GM23338 (cell line): Measurements from ENCODE around the gene AACS. TPM values are rescaled to one million over a fixed set of nuclear protein-coding genes. Genes with fewer than 3 reads are reported as not detected.

Experiments
- ATAC-seq: fragments of 200-7000 bp; cut with Tn5 transposase; 3 replicates; pipeline ENCODE4 v1.9.1; 2020
- DNase-seq: peaks from one replicate; pipeline ENCODE4 v3.0.0-alpha.2; 2015; ENCODE audit warnings: low spot score
- H2AFZ ChIP-seq: fragments of 200-600 bp; sonication (generic); 2 replicates; pipeline ENCODE4 v1.8.0; 2016; ENCODE audit warnings: antibody characterized with exemption, mild to moderate bottlenecking, moderate library complexity
- H3F3A ChIP-seq: fragments of 200-600 bp; sonication (generic); replicated peaks from 2 replicates; pipeline ENCODE4 v1.8.0; 2017; ENCODE audit warnings: antibody characterized with exemption, mixed run types, low read depth
- H3K27ac ChIP-seq: fragments of 200-600 bp; sonication (generic); 2 replicates; pipeline ENCODE4 v1.6.1; 2016; ENCODE audit warnings: low read depth
- H3K27me3 ChIP-seq: fragments of 200-600 bp; sonication (generic); 2 replicates; pipeline ENCODE4 v1.8.0; 2016; ENCODE audit warnings: mild to moderate bottlenecking, mixed run types, moderate library complexity; ENCODE audit not compliant: insufficient read depth
- H3K36me3 ChIP-seq: fragments of 200-600 bp; sonication (generic); 2 replicates; pipeline ENCODE4 v1.8.0; 2016; ENCODE audit warnings: mild to moderate bottlenecking; ENCODE audit not compliant: insufficient read depth
- H3K4me1 ChIP-seq: fragments of 200-600 bp; sonication (generic); 2 replicates; pipeline ENCODE4 v1.8.0; 2016; ENCODE audit warnings: mild to moderate bottlenecking, moderate library complexity; ENCODE audit not compliant: insufficient read depth
- H3K4me2 ChIP-seq: fragments of 200-600 bp; sonication (generic); 2 replicates; pipeline ENCODE4 v1.7.1; 2017; ENCODE audit warnings: mixed run types
- H3K4me3 ChIP-seq: fragments of 200-600 bp; sonication (generic); 2 replicates; pipeline ENCODE4 v1.6.1; 2016; ENCODE audit warnings: mixed run types
- H3K79me2 ChIP-seq: fragments of 200-600 bp; sonication (generic); replicated peaks from 2 replicates; pipeline ENCODE4 v1.8.0; 2017; ENCODE audit warnings: mild to moderate bottlenecking; ENCODE audit not compliant: insufficient read depth
- H3K9me2 ChIP-seq: fragments of 200-600 bp; sonication (generic); 2 replicates; pipeline ENCODE4 v1.8.0; 2017; ENCODE audit not compliant: insufficient read depth
- H4K20me1 ChIP-seq: fragments of 200-600 bp; sonication (generic); replicated peaks from 2 replicates; pipeline ENCODE4 v1.8.0; 2017; ENCODE audit warnings: mild to moderate bottlenecking; ENCODE audit not compliant: insufficient read depth
- H3K27ac Mint-ChIP-seq: 2 replicates; pipeline ENCODE4 v1.8.0; 2020; ENCODE audit warnings: inconsistent platforms, mild to moderate bottlenecking, moderate library complexity, mixed read lengths
- H3K27me3 Mint-ChIP-seq: 3 replicates; pipeline ENCODE4 v1.8.0; 2022; ENCODE audit warnings: low read depth, mild to moderate bottlenecking, moderate library complexity, mixed read lengths, inconsistent platforms; ENCODE audit not compliant: insufficient read depth, poor library complexity
- H3K36me3 Mint-ChIP-seq: 3 replicates; pipeline ENCODE4 v1.8.0; 2021; ENCODE audit warnings: low read depth, mild to moderate bottlenecking, inconsistent platforms, moderate library complexity, mixed read lengths
- H3K4me1 Mint-ChIP-seq: 3 replicates; pipeline ENCODE4 v1.8.0; 2020; ENCODE audit warnings: mild to moderate bottlenecking, inconsistent platforms, mixed read lengths
- H3K4me3 Mint-ChIP-seq: 3 replicates; pipeline ENCODE4 v1.8.0; 2021; ENCODE audit warnings: moderate library complexity, mild to moderate bottlenecking, inconsistent platforms, mixed read lengths
- H3K9me3 Mint-ChIP-seq: 3 replicates; pipeline ENCODE4 v1.8.0; 2020; ENCODE audit warnings: moderate library complexity, mild to moderate bottlenecking, inconsistent platforms, mixed read lengths
- CREB1 ChIP-seq: fragments of 250-450 bp; sonication (Bioruptor Pico); IDR thresholded peaks from 2 replicates; pipeline ENCODE4 v1.5.0; 2020; ENCODE audit warnings: low read depth, mild to moderate bottlenecking, moderate library complexity
- EZH2 ChIP-seq: fragments of 200-600 bp; sonication (generic); IDR thresholded peaks from one replicate; pipeline ENCODE4 v1.8.0; 2017; ENCODE audit warnings: antibody characterized with exemption, mild to moderate bottlenecking, low read depth; ENCODE audit not compliant: unreplicated experiment
- EZH2phosphoT487 ChIP-seq: fragments of 200-600 bp; sonication (generic); IDR thresholded peaks from one replicate; pipeline ENCODE4 v1.8.1; 2018; ENCODE audit warnings: antibody characterized with exemption; ENCODE audit not compliant: unreplicated experiment
- JUNB ChIP-seq: IDR thresholded peaks from one replicate; pipeline ENCODE4 v1.6.1; 2016; ENCODE audit warnings: antibody characterized with exemption; ENCODE audit not compliant: unreplicated experiment
- NANOG ChIP-seq: IDR thresholded peaks from 2 replicates; pipeline ENCODE4 v1.6.1; 2016; ENCODE audit warnings: antibody characterized with exemption, borderline replicate concordance
- POLR2AphosphoS5 ChIP-seq: IDR thresholded peaks from 2 replicates; pipeline ENCODE4 v1.6.1; 2016; ENCODE audit warnings: antibody characterized with exemption, low read depth
- STAT1 ChIP-seq: IDR thresholded peaks from one replicate; pipeline ENCODE4 v1.6.1; 2016; ENCODE audit warnings: antibody characterized with exemption; ENCODE audit not compliant: unreplicated experiment
- ZNF331 ChIP-seq: fragments of 250-450 bp; sonication (Bioruptor Pico); IDR thresholded peaks from 2 replicates; pipeline ENCODE4 v1.5.0; 2020; ENCODE audit warnings: low read depth, mild to moderate bottlenecking, moderate library complexity
- polyA plus RNA-seq: library from polyadenylated mRNA; unstranded; fragments of >200 nt; fragmentation: Nextera tagmentation; extraction: Ambion mirVana; gene quantifications from 2 replicates; pipeline ENCODE4 v1.2.1, GENCODE V29; 2016
- total RNA-seq: library from RNA; depleted of rRNA; stranded (reverse); fragments of >200 nt; shearing (Covaris generic); gene quantifications from 2 replicates; pipeline ENCODE4 v1.2.3, GENCODE V29; 2014
- TF ChIP-seq, protein P1 (sequence below): IDR thresholded peaks from one replicate; pipeline ENCODE4 v1.6.1; 2018; ENCODE audit warnings: antibody characterized with exemption; ENCODE audit not compliant: unreplicated experiment
- TF ChIP-seq, protein P2 (sequence below): fragments of 250-450 bp; sonication (Bioruptor Pico); IDR thresholded peaks from 2 replicates; pipeline ENCODE4 v1.5.0; 2020; ENCODE audit warnings: mild to moderate bottlenecking, moderate library complexity
- TF ChIP-seq, protein P3 (sequence below), 2 experiments: fragments of 200-600 bp in 1 of 2; sonication (generic) in 1 of 2; conservative IDR thresholded peaks; 2 replicates each; pipeline versions ENCODE4 v1.5.1 to v1.6.1; 2016 to 2017; ENCODE audit warnings: antibody characterized with exemption in 2 of 2, low read depth in 2 of 2, mild to moderate bottlenecking in 2 of 2, moderate library complexity in 1 of 2
- TF ChIP-seq, protein P4 (sequence below): IDR thresholded peaks from 2 replicates; pipeline ENCODE4 v1.6.1; 2016; ENCODE audit warnings: antibody characterized with exemption

AACS gene
- total and polyA plus RNA-seq, 2 experiments from 2014 or later: 31.1 to 64.4 TPM

DNA sequence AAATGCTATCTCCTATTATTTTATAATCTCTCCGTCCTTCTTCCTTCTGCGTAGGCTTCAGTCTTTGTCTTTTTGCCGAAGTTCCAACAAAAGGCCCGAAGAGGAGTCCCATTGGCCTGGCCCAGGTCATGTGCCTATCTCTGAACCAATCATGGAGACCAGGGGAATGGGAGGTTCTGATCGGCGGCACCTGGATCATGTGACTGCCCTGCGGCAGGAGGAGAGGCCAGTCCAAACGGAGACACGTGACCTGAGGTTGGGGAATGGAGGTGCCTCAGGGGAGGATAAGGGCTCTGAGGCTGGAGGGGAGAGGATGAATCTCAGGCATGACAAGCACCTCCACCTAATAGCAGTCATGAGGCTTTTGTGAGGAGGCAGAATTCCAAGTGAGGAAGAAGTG lies 86.0 kb downstream of the AACS start:
- Mint-ChIP-seq H3K36me3 (no peaks in the 10 kb centered on the region), H3K4me1 (no peaks in the 10 kb centered on the region), H3K4me3 (no peak overlapping the region), H3K27ac (no peak overlapping the region), H3K9me3 (no peaks in the 10 kb centered on the region; the same call in 2 of the 3 replicates), H3K27me3 (peaks cover 12% of the 10 kb centered on the region)
- Histone ChIP-seq H3K9me2 (no peaks in the 10 kb centered on the region), H3K4me1 (no peaks in the 10 kb centered on the region), H3F3A (no peaks in the 10 kb centered on the region), H3K27me3 (no peaks in the 10 kb centered on the region), H3K27ac (no peak overlapping the region), H4K20me1 (no peaks in the 10 kb centered on the region), H3K4me3 (no peak overlapping the region), H3K79me2 (no peaks in the 10 kb centered on the region), H3K36me3 (no peaks in the 10 kb centered on the region), H3K4me2 (no peak overlapping the region), H2AFZ (peak overlapping the region; percentile 9; the same call in 1 of the 2 replicates)
- DNase-seq (peak; percentile 72), ATAC-seq (peak; percentile 75)
- TF ChIP-seq, protein P1, sequence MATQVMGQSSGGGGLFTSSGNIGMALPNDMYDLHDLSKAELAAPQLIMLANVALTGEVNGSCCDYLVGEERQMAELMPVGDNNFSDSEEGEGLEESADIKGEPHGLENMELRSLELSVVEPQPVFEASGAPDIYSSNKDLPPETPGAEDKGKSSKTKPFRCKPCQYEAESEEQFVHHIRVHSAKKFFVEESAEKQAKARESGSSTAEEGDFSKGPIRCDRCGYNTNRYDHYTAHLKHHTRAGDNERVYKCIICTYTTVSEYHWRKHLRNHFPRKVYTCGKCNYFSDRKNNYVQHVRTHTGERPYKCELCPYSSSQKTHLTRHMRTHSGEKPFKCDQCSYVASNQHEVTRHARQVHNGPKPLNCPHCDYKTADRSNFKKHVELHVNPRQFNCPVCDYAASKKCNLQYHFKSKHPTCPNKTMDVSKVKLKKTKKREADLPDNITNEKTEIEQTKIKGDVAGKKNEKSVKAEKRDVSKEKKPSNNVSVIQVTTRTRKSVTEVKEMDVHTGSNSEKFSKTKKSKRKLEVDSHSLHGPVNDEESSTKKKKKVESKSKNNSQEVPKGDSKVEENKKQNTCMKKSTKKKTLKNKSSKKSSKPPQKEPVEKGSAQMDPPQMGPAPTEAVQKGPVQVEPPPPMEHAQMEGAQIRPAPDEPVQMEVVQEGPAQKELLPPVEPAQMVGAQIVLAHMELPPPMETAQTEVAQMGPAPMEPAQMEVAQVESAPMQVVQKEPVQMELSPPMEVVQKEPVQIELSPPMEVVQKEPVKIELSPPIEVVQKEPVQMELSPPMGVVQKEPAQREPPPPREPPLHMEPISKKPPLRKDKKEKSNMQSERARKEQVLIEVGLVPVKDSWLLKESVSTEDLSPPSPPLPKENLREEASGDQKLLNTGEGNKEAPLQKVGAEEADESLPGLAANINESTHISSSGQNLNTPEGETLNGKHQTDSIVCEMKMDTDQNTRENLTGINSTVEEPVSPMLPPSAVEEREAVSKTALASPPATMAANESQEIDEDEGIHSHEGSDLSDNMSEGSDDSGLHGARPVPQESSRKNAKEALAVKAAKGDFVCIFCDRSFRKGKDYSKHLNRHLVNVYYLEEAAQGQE: no peak
- TF ChIP-seq, protein P2, sequence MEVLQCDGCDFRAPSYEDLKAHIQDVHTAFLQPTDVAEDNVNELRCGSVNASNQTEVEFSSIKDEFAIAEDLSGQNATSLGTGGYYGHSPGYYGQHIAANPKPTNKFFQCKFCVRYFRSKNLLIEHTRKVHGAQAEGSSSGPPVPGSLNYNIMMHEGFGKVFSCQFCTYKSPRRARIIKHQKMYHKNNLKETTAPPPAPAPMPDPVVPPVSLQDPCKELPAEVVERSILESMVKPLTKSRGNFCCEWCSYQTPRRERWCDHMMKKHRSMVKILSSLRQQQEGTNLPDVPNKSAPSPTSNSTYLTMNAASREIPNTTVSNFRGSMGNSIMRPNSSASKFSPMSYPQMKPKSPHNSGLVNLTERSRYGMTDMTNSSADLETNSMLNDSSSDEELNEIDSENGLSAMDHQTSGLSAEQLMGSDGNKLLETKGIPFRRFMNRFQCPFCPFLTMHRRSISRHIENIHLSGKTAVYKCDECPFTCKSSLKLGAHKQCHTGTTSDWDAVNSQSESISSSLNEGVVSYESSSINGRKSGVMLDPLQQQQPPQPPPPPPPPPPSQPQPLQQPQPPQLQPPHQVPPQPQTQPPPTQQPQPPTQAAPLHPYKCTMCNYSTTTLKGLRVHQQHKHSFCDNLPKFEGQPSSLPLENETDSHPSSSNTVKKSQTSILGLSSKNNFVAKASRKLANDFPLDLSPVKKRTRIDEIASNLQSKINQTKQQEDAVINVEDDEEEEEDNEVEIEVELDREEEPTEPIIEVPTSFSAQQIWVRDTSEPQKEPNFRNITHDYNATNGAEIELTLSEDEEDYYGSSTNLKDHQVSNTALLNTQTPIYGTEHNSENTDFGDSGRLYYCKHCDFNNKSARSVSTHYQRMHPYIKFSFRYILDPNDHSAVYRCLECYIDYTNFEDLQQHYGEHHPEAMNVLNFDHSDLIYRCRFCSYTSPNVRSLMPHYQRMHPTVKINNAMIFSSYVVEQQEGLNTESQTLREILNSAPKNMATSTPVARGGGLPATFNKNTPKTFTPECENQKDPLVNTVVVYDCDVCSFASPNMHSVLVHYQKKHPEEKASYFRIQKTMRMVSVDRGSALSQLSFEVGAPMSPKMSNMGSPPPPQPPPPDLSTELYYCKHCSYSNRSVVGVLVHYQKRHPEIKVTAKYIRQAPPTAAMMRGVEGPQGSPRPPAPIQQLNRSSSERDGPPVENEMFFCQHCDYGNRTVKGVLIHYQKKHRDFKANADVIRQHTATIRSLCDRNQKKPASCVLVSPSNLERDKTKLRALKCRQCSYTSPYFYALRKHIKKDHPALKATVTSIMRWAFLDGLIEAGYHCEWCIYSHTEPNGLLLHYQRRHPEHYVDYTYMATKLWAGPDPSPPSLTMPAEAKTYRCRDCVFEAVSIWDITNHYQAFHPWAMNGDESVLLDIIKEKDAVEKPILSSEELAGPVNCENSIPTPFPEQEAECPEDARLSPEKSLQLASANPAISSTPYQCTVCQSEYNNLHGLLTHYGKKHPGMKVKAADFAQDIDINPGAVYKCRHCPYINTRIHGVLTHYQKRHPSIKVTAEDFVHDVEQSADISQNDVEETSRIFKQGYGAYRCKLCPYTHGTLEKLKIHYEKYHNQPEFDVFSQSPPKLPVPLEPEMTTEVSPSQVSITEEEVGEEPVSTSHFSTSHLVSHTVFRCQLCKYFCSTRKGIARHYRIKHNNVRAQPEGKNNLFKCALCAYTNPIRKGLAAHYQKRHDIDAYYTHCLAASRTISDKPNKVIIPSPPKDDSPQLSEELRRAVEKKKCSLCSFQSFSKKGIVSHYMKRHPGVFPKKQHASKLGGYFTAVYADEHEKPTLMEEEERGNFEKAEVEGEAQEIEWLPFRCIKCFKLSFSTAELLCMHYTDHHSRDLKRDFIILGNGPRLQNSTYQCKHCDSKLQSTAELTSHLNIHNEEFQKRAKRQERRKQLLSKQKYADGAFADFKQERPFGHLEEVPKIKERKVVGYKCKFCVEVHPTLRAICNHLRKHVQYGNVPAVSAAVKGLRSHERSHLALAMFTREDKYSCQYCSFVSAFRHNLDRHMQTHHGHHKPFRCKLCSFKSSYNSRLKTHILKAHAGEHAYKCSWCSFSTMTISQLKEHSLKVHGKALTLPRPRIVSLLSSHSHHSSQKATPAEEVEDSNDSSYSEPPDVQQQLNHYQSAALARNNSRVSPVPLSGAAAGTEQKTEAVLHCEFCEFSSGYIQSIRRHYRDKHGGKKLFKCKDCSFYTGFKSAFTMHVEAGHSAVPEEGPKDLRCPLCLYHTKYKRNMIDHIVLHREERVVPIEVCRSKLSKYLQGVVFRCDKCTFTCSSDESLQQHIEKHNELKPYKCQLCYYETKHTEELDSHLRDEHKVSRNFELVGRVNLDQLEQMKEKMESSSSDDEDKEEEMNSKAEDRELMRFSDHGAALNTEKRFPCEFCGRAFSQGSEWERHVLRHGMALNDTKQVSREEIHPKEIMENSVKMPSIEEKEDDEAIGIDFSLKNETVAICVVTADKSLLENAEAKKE (CRISPR knock-in tag): no peak
- TF ChIP-seq, protein P3, sequence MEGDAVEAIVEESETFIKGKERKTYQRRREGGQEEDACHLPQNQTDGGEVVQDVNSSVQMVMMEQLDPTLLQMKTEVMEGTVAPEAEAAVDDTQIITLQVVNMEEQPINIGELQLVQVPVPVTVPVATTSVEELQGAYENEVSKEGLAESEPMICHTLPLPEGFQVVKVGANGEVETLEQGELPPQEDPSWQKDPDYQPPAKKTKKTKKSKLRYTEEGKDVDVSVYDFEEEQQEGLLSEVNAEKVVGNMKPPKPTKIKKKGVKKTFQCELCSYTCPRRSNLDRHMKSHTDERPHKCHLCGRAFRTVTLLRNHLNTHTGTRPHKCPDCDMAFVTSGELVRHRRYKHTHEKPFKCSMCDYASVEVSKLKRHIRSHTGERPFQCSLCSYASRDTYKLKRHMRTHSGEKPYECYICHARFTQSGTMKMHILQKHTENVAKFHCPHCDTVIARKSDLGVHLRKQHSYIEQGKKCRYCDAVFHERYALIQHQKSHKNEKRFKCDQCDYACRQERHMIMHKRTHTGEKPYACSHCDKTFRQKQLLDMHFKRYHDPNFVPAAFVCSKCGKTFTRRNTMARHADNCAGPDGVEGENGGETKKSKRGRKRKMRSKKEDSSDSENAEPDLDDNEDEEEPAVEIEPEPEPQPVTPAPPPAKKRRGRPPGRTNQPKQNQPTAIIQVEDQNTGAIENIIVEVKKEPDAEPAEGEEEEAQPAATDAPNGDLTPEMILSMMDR (conservative IDR thresholded peaks at IDR 0.05; ENCODE audit: low read depth in 2 of 2): no peak
- TF ChIP-seq POLR2AphosphoS5: no peak
- TF ChIP-seq NANOG: no peak
- no peak for TF ChIP-seq JUNB
- TF ChIP-seq CREB1 (CRISPR knock-in tag): no peak
- no peak for TF ChIP-seq EZH2
- TF ChIP-seq, protein P4, sequence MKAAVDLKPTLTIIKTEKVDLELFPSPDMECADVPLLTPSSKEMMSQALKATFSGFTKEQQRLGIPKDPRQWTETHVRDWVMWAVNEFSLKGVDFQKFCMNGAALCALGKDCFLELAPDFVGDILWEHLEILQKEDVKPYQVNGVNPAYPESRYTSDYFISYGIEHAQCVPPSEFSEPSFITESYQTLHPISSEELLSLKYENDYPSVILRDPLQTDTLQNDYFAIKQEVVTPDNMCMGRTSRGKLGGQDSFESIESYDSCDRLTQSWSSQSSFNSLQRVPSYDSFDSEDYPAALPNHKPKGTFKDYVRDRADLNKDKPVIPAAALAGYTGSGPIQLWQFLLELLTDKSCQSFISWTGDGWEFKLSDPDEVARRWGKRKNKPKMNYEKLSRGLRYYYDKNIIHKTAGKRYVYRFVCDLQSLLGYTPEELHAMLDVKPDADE: no peak
- no peak for TF ChIP-seq ZNF331 (CRISPR knock-in tag)
- TF ChIP-seq STAT1: no peak
- no peak for TF ChIP-seq EZH2phosphoT487
